Chondrocyte (in vitro differentiated cells): ENCODE data around the gene GNMT. TPM values are rescaled to one million over a fixed set of nuclear protein-coding genes. Genes with fewer than 3 reads are reported as not detected.

ENCODE experiments used
- DNase-seq: peaks from one replicate; pipeline ENCODE4 v3.0.0; 2021; ENCODE audit warnings: mixed read lengths, low spot score
- H3K27ac Mint-ChIP-seq: one replicate; pipeline ENCODE4 v1.8.0; 2021; ENCODE audit warnings: mild to moderate bottlenecking, moderate library complexity, mixed read lengths; ENCODE audit not compliant: unreplicated experiment
- H3K27me3 Mint-ChIP-seq: 2 replicates; pipeline ENCODE4 v1.8.0; 2021; ENCODE audit warnings: low read depth, mixed read lengths
- H3K36me3 Mint-ChIP-seq: 2 replicates; pipeline ENCODE4 v1.8.0; 2021; ENCODE audit warnings: low read depth, mixed read lengths
- H3K4me1 Mint-ChIP-seq: 2 replicates; pipeline ENCODE4 v1.8.0; 2021; ENCODE audit warnings: low read depth, mild to moderate bottlenecking, mixed read lengths
- H3K4me3 Mint-ChIP-seq: one replicate; pipeline ENCODE4 v1.8.0; 2021; ENCODE audit warnings: mild to moderate bottlenecking, moderate library complexity, mixed read lengths; ENCODE audit not compliant: unreplicated experiment
- H3K9me3 Mint-ChIP-seq: 2 replicates; pipeline ENCODE4 v1.8.0; 2021; ENCODE audit warnings: low read depth, mixed read lengths
- CTCF ChIP-seq: fragments of 200-600 bp; sonication (generic); IDR thresholded peaks from 2 replicates; pipeline ENCODE4 v1.5.0; 2021; ENCODE audit warnings: antibody characterized with exemption, mild to moderate bottlenecking, moderate library complexity
- long read RNA-seq: library from polyadenylated mRNA; stranded (forward); transcript quantifications from one replicate; pipeline ENCODE4 v2.0.0, GENCODE V29; 2021
- total RNA-seq: library from RNA; stranded (reverse); gene quantifications from 3 replicates; pipeline ENCODE4 v1.2.1, GENCODE V29; 2021

Gene GNMT
- total RNA-seq = 0.53 TPM in 1 of 3 replicates, not detected in the others
- long read RNA-seq = 0 reads

- Mint-ChIP-seq H3K27me3 (no peaks in the 10 kb centered on the region), H3K4me3 (peak within 1 kb of the TSS; percentile 68), H3K27ac (no peak within 1 kb of the TSS), H3K9me3 (no peaks in the 10 kb centered on the region), H3K36me3 (peaks cover 4% of the 10 kb centered on the region), H3K4me1 (peaks cover 19% of the 10 kb centered on the region)
- DNase-seq = no peak
- TF ChIP-seq CTCF = no peak
These were observed at the start of gene GNMT for GRCh38 chr6:42960243-42961019. GNMT (plus strand) TSS chr6:42960754; CDS start chr6:42960768, 14 bp downstream.

DNA sequence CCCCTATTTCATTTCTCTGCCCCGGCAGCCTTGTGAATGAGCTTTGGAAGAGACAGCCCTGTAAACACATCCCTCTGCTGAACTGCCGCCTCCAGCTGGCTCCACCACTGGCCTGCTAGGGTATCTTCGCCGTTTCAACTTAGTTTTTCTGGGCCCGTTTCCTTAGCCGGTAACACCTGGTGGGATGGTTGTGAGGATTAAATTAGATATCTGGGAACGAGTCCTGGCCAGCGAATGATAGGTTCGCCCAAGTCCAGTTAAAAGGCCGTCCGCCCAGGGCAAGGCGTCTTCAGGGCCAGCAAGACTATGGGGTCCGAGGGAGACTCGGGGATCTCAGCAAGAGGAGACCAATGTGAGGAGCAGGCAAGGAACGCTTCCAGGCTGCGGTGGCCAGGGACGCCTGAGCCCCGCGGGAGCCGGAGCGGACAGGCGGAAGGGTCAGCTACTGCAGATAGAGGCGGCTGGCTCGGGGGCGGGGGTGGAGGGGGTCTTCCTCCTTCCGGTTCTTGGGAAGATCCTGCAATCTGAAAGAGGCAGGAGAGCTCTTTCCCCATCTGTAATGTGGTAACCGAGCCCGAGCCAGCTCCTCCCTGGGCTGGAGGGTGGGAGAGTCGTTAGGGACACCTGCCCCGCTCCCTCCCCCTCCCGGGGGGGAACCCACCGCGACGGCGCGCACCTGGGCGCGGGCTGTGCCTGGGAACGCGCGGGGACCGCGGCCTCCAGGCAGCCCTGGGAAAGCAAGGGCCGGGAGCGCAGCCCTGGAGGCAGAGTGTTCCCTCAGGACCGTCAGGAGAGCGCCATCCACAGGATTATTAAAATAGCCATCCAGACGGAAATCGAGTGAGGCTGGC, 49.2 kb upstream of the GNMT start:
- Mint-ChIP-seq H3K27ac (no peak overlapping the region), H3K36me3 (no peaks in the 10 kb centered on the region), H3K9me3 (no peaks in the 10 kb centered on the region), H3K27me3 (no peaks in the 10 kb centered on the region), H3K4me1 (peaks cover 4% of the 10 kb centered on the region), H3K4me3 (peak overlapping the region; percentile 29)
- TF ChIP-seq CTCF = peak; percentile 43
- DNase-seq = peak; percentile 51

- Mint-ChIP-seq H3K4me3 (no peak overlapping the region), H3K27ac (no peak overlapping the region), H3K4me1 (peaks cover 4% of the 10 kb centered on the region), H3K27me3 (no peaks in the 10 kb centered on the region), H3K36me3 (no peaks in the 10 kb centered on the region), H3K9me3 (no peaks in the 10 kb centered on the region)
- no peak for TF ChIP-seq CTCF
- peak; percentile 18 for DNase-seq
These were observed 46.0 kb upstream of the GNMT start for GRCh38 chr6:42914546-42914945.

GRCh38 chr6:42915732-42916131, 44.8 kb upstream of the GNMT start, which contains the start of gene PTCRA:
PTCRA (plus strand) TSS chr6:42916053; CDS start chr6:42916070, 17 bp downstream.
- TF ChIP-seq CTCF = no peak
- Mint-ChIP-seq H3K36me3 (no peaks in the 10 kb centered on the region), H3K27ac (no peak within 1 kb of the TSS), H3K4me1 (peaks cover 4% of the 10 kb centered on the region), H3K9me3 (no peaks in the 10 kb centered on the region), H3K4me3 (no peak within 1 kb of the TSS), H3K27me3 (no peaks in the 10 kb centered on the region)
- DNase-seq = peak; percentile 64

DNA sequence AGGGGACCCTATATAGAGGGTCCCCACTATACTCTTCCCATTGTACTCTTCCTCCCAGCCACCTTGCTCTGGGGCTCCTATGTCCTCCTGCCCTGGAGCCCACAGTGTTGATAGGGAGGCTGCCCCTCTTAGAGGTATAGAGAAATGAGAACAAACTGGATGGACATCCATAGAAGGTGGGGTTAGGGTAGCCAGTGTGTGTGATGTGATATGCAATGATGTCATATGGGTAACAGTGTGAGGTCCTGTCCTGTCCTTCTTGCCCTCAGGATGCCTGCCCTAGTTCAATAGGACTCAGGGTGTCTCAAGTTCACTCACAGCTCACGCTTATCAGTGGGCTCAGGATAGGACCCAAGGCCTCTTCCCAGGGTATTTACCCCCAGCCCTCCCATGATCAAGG, 44.3 kb upstream of the GNMT start:
- no peak overlapping the region for H3K27ac Mint-ChIP-seq
- H3K27me3 Mint-ChIP-seq = no peaks in the 10 kb centered on the region
- no peaks in the 10 kb centered on the region for H3K36me3 Mint-ChIP-seq
- H3K9me3 Mint-ChIP-seq = no peaks in the 10 kb centered on the region
- DNase-seq = no peak
- H3K4me1 Mint-ChIP-seq = peaks cover 1% of the 10 kb centered on the region
- no peak overlapping the region for H3K4me3 Mint-ChIP-seq
- no peak for TF ChIP-seq CTCF
